DOHH2 (cell line): ENCODE measurements around the gene HSPG2.
"Not testable (repeated sequence)": the region's sequence is repeated elsewhere in the genome, so short reads cannot be mapped to it uniquely, and the experiment has no call there.

Experiments used
- H3F3A ChIP-seq: fragments of 200-600 bp; sonication (generic), shearing (Covaris generic); 2 replicates; pipeline ENCODE4 v1.6.0; 2016; ENCODE audit warnings: antibody characterized with exemption, mild to moderate bottlenecking; ENCODE audit not compliant: control insufficient read depth, insufficient read depth
- H3K27ac ChIP-seq: fragments of 200-600 bp; sonication (generic); 2 replicates; pipeline ENCODE4 v1.5.1; 2014; ENCODE audit warnings: low read depth, mild to moderate bottlenecking, low read length, moderate library complexity
- H3K27me3 ChIP-seq: fragments of 200-600 bp; sonication (generic); 2 replicates; pipeline ENCODE4 v1.6.1; 2014; ENCODE audit warnings: mild to moderate bottlenecking, low read length, mixed read lengths; ENCODE audit not compliant: control insufficient read depth
- H3K36me3 ChIP-seq: fragments of 200-600 bp; sonication (generic); 2 replicates; pipeline ENCODE4 v1.6.1; 2014; ENCODE audit warnings: mild to moderate bottlenecking, low read length, moderate library complexity, mixed read lengths; ENCODE audit not compliant: control insufficient read depth
- H3K4me1 ChIP-seq: fragments of 200-600 bp; sonication (generic); 2 replicates; pipeline ENCODE4 v1.6.1; 2014; ENCODE audit warnings: mild to moderate bottlenecking, low read length, mixed read lengths; ENCODE audit not compliant: control insufficient read depth
- H3K4me2 ChIP-seq: fragments of 200-600 bp; sonication (generic); 2 replicates; pipeline ENCODE4 v1.6.0; 2014; ENCODE audit warnings: mild to moderate bottlenecking, low read length, moderate library complexity
- H3K4me3 ChIP-seq: fragments of 200-600 bp; sonication (generic); 2 replicates; pipeline ENCODE4 v1.5.1; 2014; ENCODE audit warnings: mild to moderate bottlenecking, low read length, mixed read lengths
- H3K79me2 ChIP-seq: fragments of 200-600 bp; sonication (generic); 2 replicates; pipeline ENCODE4 v1.6.1; 2014; ENCODE audit warnings: mild to moderate bottlenecking, low read length, mixed read lengths; ENCODE audit not compliant: control insufficient read depth
- H3K9me2 ChIP-seq: fragments of 200-600 bp; sonication (generic); replicated peaks from 2 replicates; pipeline ENCODE4 v1.6.1; 2014; ENCODE audit warnings: mild to moderate bottlenecking, low read length, mixed read lengths; ENCODE audit not compliant: control insufficient read depth
- H3K9me3 ChIP-seq: fragments of 200-600 bp; sonication (generic); 2 replicates; pipeline ENCODE4 v1.6.1; 2014; ENCODE audit warnings: antibody characterized with exemption, low read length, mixed read lengths; ENCODE audit not compliant: control insufficient read depth, insufficient read depth
- H4K20me1 ChIP-seq: fragments of 200-600 bp; sonication (generic); 2 replicates; pipeline ENCODE4 v1.6.0; 2014; ENCODE audit warnings: low read depth, mild to moderate bottlenecking, antibody characterized with exemption, low read length, moderate library complexity; ENCODE audit not compliant: control insufficient read depth, insufficient read depth
- CTCF ChIP-seq: fragments of 200-600 bp; sonication (generic); IDR thresholded peaks from one replicate; pipeline ENCODE4 v1.5.1; 2014; ENCODE audit warnings: antibody characterized with exemption, mild to moderate bottlenecking, low read depth, low read length; ENCODE audit not compliant: poor library complexity, severe bottlenecking
- EZH2phosphoT487 ChIP-seq: fragments of 200-600 bp; sonication (generic); IDR thresholded peaks from 2 replicates; pipeline ENCODE4 v1.6.1; 2017; ENCODE audit warnings: borderline replicate concordance, mild to moderate bottlenecking, antibody characterized with exemption, low read length, moderate library complexity, mixed read lengths

The HSPG2 gene

DNA sequence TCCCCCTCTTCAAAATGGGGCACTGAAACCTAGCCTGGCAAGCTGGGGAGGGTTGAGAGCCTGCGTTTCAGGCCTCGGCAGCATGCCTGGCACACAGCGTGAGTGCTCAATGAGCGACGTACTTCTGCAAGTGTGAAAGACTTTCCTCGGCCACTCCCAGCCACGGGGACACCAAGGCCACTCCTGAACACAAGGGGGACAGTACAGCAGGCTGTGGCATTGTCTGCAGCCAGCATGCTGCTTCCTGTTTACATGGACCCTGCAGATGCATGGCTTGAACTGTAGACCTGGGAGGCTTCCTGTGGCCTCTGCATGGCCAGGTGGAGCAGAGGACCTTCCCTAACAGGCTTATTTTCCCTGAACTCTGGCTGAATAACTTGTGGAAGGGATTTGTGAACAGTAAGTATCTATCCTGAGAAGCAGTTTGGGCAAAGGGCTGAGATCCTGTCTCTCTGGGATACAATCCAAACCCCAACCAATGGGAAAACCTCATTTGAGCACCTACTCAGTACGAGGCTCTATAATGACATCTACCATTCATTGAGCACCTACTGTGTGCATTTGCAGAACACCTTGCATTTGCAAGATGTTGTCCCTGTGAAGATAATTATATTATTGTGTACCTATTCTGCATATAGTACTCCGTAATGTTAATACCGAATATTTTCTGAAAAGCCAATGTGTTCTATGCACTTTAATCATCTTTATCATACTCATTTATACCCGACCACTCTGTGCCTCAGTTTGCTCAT is 9.9 kb upstream of the HSPG2 start:
- H3K9me3 ChIP-seq, result no peaks in the 10 kb centered on the region
- no peak overlapping the region for H3K4me3 ChIP-seq
- H3K4me2 ChIP-seq, result no peak overlapping the region
- no peak for TF ChIP-seq CTCF
- no peak for TF ChIP-seq EZH2phosphoT487
- H3K9me2 ChIP-seq, result no peaks in the 10 kb centered on the region
- H3K36me3 ChIP-seq, result no peaks in the 10 kb centered on the region
- H4K20me1 ChIP-seq, result no peaks in the 10 kb centered on the region
- H3K27ac ChIP-seq, result no peak overlapping the region
- no peaks in the 10 kb centered on the region for H3F3A ChIP-seq
- H3K27me3 ChIP-seq, result peaks cover 5% of the 10 kb centered on the region; the same call in 1 of the 2 replicates
- no peaks in the 10 kb centered on the region for H3K79me2 ChIP-seq
- H3K4me1 ChIP-seq, result no peaks in the 10 kb centered on the region

GRCh38 chr1:21944733-21945073 is 7.6 kb upstream of the HSPG2 start:
- no peaks in the 10 kb centered on the region for H3K9me3 ChIP-seq
- no peaks in the 10 kb centered on the region for H4K20me1 ChIP-seq
- H3K36me3 ChIP-seq, result no peaks in the 10 kb centered on the region
- peaks cover 8% of the 10 kb centered on the region for H3K27me3 ChIP-seq
- H3K4me1 ChIP-seq, result no peaks in the 10 kb centered on the region
- no peaks in the 10 kb centered on the region for H3K79me2 ChIP-seq
- no peaks in the 10 kb centered on the region for H3F3A ChIP-seq
- no peaks in the 10 kb centered on the region for H3K9me2 ChIP-seq
- no peak overlapping the region for H3K4me3 ChIP-seq
- H3K27ac ChIP-seq, result no peak overlapping the region
- no peak overlapping the region for H3K4me2 ChIP-seq
- no peak for TF ChIP-seq EZH2phosphoT487
- no peak for TF ChIP-seq CTCF

GRCh38 chr1:21942959-21943640 is 6.0 kb upstream of the HSPG2 start:
- not testable (repeated sequence) for H3K4me1 ChIP-seq, H3K79me2 ChIP-seq, H3K9me2 ChIP-seq, H3K36me3 ChIP-seq, H3K9me3 ChIP-seq, H4K20me1 ChIP-seq, H3F3A ChIP-seq, H3K27ac ChIP-seq, H3K4me2 ChIP-seq, H3K4me3 ChIP-seq
- H3K27me3 ChIP-seq, result peaks cover 20% of the 10 kb centered on the region

DNA sequence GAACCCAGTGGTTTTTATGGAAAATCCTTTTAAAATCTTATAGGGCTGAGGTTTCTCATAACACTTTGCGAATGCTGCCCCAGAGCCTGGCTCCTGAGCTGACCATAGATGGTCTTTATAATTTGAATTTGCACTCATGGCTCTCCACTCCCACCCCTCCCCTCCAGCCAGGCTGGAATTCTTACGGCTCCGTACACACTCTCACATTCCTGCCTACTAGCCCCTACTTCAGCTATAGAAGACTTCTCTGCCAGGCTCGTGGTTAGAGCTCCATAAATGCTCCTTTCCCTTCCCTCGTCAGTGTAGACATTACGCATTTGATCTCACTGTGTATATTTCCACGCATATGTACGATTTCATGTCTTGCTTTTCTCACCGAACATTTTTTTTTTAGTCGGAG is 5.4 kb upstream of the HSPG2 start:
- H3K9me2 ChIP-seq, result no peaks in the 10 kb centered on the region
- H3K4me2 ChIP-seq, result no peak overlapping the region
- peaks cover 4% of the 10 kb centered on the region; the same call in 1 of the 2 replicates for H3K4me1 ChIP-seq
- H3K9me3 ChIP-seq, result no peaks in the 10 kb centered on the region
- H3K27ac ChIP-seq, result no peak overlapping the region
- TF ChIP-seq EZH2phosphoT487 (no peak), CTCF (no peak)
- H3K27me3 ChIP-seq, result peaks cover 25% of the 10 kb centered on the region
- no peaks in the 10 kb centered on the region for H3K36me3 ChIP-seq
- H3K79me2 ChIP-seq, result no peaks in the 10 kb centered on the region
- H3F3A ChIP-seq, result no peaks in the 10 kb centered on the region
- H4K20me1 ChIP-seq, result no peaks in the 10 kb centered on the region
- no peak overlapping the region for H3K4me3 ChIP-seq
